H54 (cell line): ENCODE data around the gene CAPN2.

Experiments used
- DNase-seq: peaks from one replicate; pipeline ENCODE4 v3.0.0; 2011; ENCODE audit warnings: low spot score, mixed read lengths; ENCODE audit not compliant: insufficient read length
- FAIRE-seq: peaks from 3 replicates; lab custom pipeline; 2011; peaks lifted over from hg19 to GRCh38; lab: Jason Lieb, UNC
- POLR2A ChIP-seq: IDR thresholded peaks from 2 replicates; pipeline ENCODE4 v1.6.1; 2011; ENCODE audit warnings: low read depth, mild to moderate bottlenecking, low read length

Gene CAPN2

GRCh38 chr1:223684488-223684792, 27.9 kb upstream of the CAPN2 start:
- FAIRE-seq, result no peak
- DNase-seq, result no peak
- TF ChIP-seq POLR2A, result no peak

- no peak for TF ChIP-seq POLR2A
- FAIRE-seq (no peak), DNase-seq (no peak)
Observed at GRCh38 chr1:223691121-223691520, 21.2 kb upstream of the CAPN2 start.

GRCh38 chr1:223695014-223695548, 17.3 kb upstream of the CAPN2 start:
- FAIRE-seq (no peak), DNase-seq (no peak)
- no peak for TF ChIP-seq POLR2A

- FAIRE-seq, result no peak
- DNase-seq, result no peak
- TF ChIP-seq POLR2A, result no peak
Observed at GRCh38 chr1:223695941-223696340, 16.4 kb upstream of the CAPN2 start.

- DNase-seq, result no peak
- no peak for FAIRE-seq
- no peak for TF ChIP-seq POLR2A
Observed at GRCh38 chr1:223700388-223700918, 11.9 kb upstream of the CAPN2 start.

- FAIRE-seq, result no peak
- no peak for DNase-seq
- 0 out of 2 replicates have a peak, but pooled peaks have one; percentile 36 for TF ChIP-seq POLR2A
Observed at GRCh38 chr1:223700942-223701637, 11.2 kb upstream of the CAPN2 start.

- FAIRE-seq (no peak), DNase-seq (no peak)
- TF ChIP-seq POLR2A, result no peak
Observed at GRCh38 chr1:223702735-223703667, 9.3 kb upstream of the CAPN2 start.

GRCh38 chr1:223703668-223704013, 8.7 kb upstream of the CAPN2 start:
- TF ChIP-seq POLR2A, result no peak
- DNase-seq, result no peak

GRCh38 chr1:223704921-223705878, 7.1 kb upstream of the CAPN2 start:
- FAIRE-seq (no peak), DNase-seq (no peak)
- no peak for TF ChIP-seq POLR2A

More at GRCh38 chr1:223703668-223704013, 8.7 kb upstream of the CAPN2 start:
- FAIRE-seq, result no peak

GRCh38 chr1:223706077-223706973, 6.0 kb upstream of the CAPN2 start:
- DNase-seq (no peak), FAIRE-seq (no peak)
- no peak for TF ChIP-seq POLR2A

- TF ChIP-seq POLR2A, result no peak; the same call in 1 of the 2 replicates
- FAIRE-seq, result no peak
- no peak for DNase-seq
Observed at GRCh38 chr1:223707256-223708000, 4.9 kb upstream of the CAPN2 start.

- peak; percentile 31; the same call in 1 of the 2 replicates for TF ChIP-seq POLR2A
- DNase-seq, result no peak
- no peak for FAIRE-seq
Observed at GRCh38 chr1:223708001-223708359, 4.4 kb upstream of the CAPN2 start.
